Astrocyte of the cerebellum (primary cell): ENCODE data around the gene C2CD2.

Source experiments
- DNase-seq: peaks from one replicate; pipeline ENCODE4 v3.0.0-alpha.2; 2011; ENCODE audit warnings: low read depth
- H3K4me3 ChIP-seq: 2 replicates; pipeline ENCODE4 v1.5.1; 2011; ENCODE audit warnings: mild to moderate bottlenecking, low read depth, low read length, moderate library complexity
- in situ Hi-C: cut with HindIII; loops from 2 replicates; pipeline ENCODE4 v1.10.0; 2017; ENCODE audit warnings: low sequenced_read_pairs
- TF ChIP-seq, protein P1 (sequence below): IDR thresholded peaks from 2 replicates; pipeline ENCODE4 v1.5.1; 2012; ENCODE audit warnings: low read length, low read depth, moderate library complexity, mild to moderate bottlenecking; ENCODE audit errors: missing control alignments

C2CD2 gene

DNA sequence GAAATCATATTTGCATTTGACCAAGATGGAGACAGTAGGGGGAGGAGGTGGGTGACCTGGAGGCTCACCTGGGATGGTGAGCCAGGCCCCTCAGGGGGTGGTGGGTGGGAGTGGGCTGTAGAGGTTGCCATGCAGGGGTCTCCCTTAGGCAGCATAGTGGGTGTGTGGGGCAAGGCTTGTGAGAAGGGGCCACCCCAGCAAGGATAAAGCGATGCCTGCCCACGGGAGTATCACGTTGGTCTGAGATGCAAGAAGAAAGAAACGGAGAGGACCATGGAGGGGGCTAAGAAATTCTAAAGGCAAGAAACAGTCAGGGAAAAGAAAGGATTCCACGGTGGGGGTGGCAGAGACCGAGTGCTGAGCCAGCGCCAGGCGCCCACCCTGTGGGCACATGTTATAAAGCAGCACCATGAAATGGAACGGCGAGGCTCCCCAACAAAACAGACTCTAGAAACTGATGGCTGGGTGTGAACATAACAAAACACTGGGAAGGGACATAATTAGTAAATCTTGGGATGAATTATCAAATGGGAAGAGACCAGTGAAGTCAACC, 11.7 kb upstream of the C2CD2 start:
- H3K4me3 ChIP-seq: no peak overlapping the region
- TF ChIP-seq, protein P1, sequence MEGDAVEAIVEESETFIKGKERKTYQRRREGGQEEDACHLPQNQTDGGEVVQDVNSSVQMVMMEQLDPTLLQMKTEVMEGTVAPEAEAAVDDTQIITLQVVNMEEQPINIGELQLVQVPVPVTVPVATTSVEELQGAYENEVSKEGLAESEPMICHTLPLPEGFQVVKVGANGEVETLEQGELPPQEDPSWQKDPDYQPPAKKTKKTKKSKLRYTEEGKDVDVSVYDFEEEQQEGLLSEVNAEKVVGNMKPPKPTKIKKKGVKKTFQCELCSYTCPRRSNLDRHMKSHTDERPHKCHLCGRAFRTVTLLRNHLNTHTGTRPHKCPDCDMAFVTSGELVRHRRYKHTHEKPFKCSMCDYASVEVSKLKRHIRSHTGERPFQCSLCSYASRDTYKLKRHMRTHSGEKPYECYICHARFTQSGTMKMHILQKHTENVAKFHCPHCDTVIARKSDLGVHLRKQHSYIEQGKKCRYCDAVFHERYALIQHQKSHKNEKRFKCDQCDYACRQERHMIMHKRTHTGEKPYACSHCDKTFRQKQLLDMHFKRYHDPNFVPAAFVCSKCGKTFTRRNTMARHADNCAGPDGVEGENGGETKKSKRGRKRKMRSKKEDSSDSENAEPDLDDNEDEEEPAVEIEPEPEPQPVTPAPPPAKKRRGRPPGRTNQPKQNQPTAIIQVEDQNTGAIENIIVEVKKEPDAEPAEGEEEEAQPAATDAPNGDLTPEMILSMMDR: no peak
- in situ Hi-C loops: no loop called here
- DNase-seq: no peak

- no peak overlapping the region for H3K4me3 ChIP-seq
- in situ Hi-C loops: no loop called here
- TF ChIP-seq, protein P1: no peak
- no peak for DNase-seq
These were observed 11.2 kb upstream of the C2CD2 start for GRCh38 chr21:41965045-41965444.

DNA sequence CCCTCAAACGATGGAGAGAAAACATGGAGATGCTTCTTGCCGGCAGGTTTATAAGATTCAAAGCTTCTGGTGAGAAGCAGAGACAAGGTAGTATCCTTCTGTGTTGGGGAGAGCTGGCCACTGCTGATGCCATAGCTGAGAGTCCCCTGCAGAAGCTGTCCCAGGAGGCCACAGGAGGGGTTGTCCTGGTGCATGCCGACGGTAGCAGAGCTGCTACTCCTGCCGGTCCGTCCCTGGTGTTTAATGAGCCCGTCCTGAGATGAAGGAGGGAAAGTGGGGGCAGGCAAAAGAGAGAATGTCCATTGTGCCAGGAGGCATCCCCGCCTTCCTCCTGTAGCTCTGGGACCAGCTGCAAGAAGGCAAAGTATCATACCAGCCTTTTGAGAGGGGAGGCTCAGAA, 10.4 kb upstream of the C2CD2 start:
- DNase-seq: no peak
- in situ Hi-C loops: loop anchor here (5.0 kb wide), 1 partner anchor 43 kb away; no protein-coding TSS in a partner anchor
- no peak overlapping the region for H3K4me3 ChIP-seq
- TF ChIP-seq, protein P1: no peak

DNA sequence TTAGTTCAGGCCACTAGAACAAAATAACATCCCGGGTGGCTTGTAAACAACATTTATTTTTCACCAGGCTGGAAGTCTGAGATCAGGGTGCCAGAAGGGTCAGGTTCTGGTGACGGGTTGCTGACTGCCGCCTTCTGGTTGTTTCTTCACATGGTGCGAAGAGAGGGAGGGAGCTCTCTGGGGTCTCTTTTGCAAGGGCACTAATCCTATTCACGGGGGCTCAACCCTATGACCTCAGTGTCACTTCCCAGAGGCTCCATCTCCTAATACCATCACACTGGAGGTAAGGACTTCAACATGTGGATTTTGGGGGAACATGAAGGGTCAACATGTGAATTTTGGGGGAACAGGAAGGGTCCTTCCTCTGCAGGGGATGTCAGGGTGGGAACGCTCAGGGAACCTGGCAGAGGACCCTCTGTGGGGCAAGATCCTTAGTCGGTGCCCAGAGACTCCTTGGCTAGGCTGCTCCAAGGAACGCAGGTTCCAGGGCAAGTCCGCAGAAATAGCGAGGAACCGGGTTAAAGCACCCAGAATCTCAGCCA, 8.7 kb upstream of the C2CD2 start:
- DNase-seq: no peak
- TF ChIP-seq, protein P1: no peak
- H3K4me3 ChIP-seq: no peak overlapping the region
- in situ Hi-C loops: loop anchor here (5.0 kb wide), 1 partner anchor 45 kb away; no protein-coding TSS in a partner anchor

DNA sequence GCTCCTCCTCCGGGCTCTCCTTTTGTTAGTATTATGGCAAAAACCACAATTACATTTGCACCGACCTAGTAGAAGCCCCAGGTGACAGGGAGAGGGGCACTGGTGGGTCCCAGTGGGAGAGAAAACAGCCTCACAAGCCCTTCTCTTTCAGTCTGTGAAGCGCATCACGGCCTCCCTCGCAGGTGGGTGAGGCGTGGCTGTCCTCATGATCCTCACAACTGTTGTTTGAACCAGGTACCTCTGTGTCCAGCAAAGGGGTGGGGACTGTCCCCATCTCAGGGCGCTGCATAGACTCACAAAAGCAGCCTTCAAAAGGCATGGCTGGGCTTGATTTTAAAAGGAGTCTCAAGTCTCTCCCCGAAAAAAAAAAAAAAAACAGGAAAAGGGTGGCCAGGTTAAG, 7.9 kb upstream of the C2CD2 start:
- no peak overlapping the region for H3K4me3 ChIP-seq
- TF ChIP-seq, protein P1: no peak
- in situ Hi-C loops: loop anchor here (5.0 kb wide), 1 partner anchor 46 kb away; no protein-coding TSS in a partner anchor
- DNase-seq: no peak

DNA sequence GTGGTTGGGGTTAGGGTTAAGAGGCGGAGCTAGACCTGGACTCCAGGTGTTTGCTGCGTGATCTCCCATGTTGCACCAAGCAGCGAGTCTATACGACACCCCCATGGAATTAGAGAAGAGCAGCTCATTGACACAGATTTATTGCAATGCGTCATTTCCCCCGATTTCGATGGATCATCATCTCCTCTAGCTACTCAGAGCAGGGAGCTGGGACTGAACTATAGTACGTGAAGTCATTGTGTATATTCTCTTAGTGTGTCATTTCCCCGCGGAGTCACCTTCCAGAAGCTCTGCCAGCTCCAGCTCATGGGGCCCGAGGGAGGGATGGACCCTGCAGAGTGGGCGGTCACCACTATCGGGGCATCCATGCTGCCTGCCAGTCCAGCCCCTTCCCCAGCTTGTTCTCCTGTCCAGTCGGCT, 7.5 kb upstream of the C2CD2 start:
- TF ChIP-seq, protein P1: no peak
- no peak for DNase-seq
- H3K4me3 ChIP-seq: no peak overlapping the region
- in situ Hi-C loops: loop anchor here (5.0 kb wide), 1 partner anchor 46 kb away; no protein-coding TSS in a partner anchor
